Measurements from ENCODE around the gene LRRN4. TPM values are rescaled to one million over a fixed set of nuclear protein-coding genes. Genes with fewer than 3 reads are reported as not detected.
A peak's percentile ranks its signal among the peaks of the same experiment; 100 is the strongest.

Gene LRRN4
- polyA plus RNA-seq, 2 of the 4 experiments (the other 2 are of a cell fraction) = not detected

DNA sequence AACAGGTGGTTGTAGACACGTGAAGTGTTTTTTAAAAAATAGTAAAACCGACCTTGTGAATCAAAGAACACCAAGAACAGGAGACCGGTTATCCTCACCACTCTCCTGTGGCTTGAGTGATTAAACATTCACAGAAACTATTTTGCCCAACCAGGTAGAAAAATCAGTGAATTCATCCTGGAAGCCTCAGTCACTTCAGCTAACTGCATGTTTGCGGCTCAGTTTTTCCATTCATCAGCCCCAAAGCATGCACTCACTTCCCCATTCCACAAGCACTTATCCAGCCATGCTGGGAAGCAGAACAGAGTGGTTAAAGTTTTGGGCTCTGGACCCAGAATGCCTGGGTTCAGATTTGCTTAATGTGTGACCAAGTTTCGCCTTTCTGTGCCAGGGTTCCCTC, 2.4 kb downstream of the LRRN4 start:
- no peak overlapping the region for H3K4me3 ChIP-seq
- no peaks in the 10 kb centered on the region for H3K9me3 ChIP-seq
- TF ChIP-seq, protein P1, sequence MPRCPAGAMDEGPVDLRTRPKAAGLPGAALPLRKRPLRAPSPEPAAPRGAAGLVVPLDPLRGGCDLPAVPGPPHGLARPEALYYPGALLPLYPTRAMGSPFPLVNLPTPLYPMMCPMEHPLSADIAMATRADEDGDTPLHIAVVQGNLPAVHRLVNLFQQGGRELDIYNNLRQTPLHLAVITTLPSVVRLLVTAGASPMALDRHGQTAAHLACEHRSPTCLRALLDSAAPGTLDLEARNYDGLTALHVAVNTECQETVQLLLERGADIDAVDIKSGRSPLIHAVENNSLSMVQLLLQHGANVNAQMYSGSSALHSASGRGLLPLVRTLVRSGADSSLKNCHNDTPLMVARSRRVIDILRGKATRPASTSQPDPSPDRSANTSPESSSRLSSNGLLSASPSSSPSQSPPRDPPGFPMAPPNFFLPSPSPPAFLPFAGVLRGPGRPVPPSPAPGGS (IDR thresholded peaks at IDR 0.05) = no peak
- no peak for TF ChIP-seq SMC3 (IDR thresholded peaks at IDR 0.05)
- TF ChIP-seq ZSCAN20 (CRISPR knock-in tag; IDR thresholded peaks at IDR 0.05) = no peak
- no peak for TF ChIP-seq HDAC2 (IDR thresholded peaks at IDR 0.05)
- no peak for TF ChIP-seq RCOR1 (IDR thresholded peaks at IDR 0.05; ENCODE audit: low read depth, low read length)
- TF ChIP-seq MAFK (IDR thresholded peaks at IDR 0.05; ENCODE audit: partially characterized antibody) = no peak
- no peak for TF ChIP-seq CEBPB (IDR thresholded peaks at IDR 0.05)
- no peak for TF ChIP-seq EHF (CRISPR knock-in tag; IDR thresholded peaks at IDR 0.05)
- no peak for TF ChIP-seq HOXB13 (CRISPR knock-in tag; IDR thresholded peaks at IDR 0.05; ENCODE audit: low read depth)
- no peak for TF ChIP-seq NPAS2 (CRISPR knock-in tag; IDR thresholded peaks at IDR 0.05; ENCODE audit: borderline replicate concordance)
- TF ChIP-seq FOSB (CRISPR knock-in tag; IDR thresholded peaks at IDR 0.05) = no peak
- no peak for TF ChIP-seq POLR2A (IDR thresholded peaks at IDR 0.05; ENCODE audit: low read length)
- TF ChIP-seq, protein P2, sequence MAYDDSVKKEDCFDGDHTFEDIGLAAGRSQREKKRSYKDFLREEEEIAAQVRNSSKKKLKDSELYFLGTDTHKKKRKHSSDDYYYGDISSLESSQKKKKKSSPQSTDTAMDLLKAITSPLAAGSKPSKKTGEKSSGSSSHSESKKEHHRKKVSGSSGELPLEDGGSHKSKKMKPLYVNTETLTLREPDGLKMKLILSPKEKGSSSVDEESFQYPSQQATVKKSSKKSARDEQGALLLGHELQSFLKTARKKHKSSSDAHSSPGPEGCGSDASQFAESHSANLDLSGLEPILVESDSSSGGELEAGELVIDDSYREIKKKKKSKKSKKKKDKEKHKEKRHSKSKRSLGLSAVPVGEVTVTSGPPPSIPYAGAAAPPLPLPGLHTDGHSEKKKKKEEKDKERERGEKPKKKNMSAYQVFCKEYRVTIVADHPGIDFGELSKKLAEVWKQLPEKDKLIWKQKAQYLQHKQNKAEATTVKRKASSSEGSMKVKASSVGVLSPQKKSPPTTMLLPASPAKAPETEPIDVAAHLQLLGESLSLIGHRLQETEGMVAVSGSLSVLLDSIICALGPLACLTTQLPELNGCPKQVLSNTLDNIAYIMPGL (CRISPR knock-in tag; IDR thresholded peaks at IDR 0.05; ENCODE audit: borderline replicate concordance) = no peak
- TF ChIP-seq RNF2 (IDR thresholded peaks at IDR 0.05; ENCODE audit: borderline replicate concordance, low read depth) = no peak
- TF ChIP-seq MAZ (IDR thresholded peaks at IDR 0.05; ENCODE audit: borderline replicate concordance, low read depth, low read length) = no peak
- TF ChIP-seq MYC (IDR thresholded peaks at IDR 0.05; ENCODE audit: borderline replicate concordance, low read length) = no peak
- no peak for TF ChIP-seq PHF8 (IDR thresholded peaks at IDR 0.05; ENCODE audit: borderline replicate concordance, low read depth)
- H3K27ac ChIP-seq = no peak overlapping the region
- FAIRE-seq = no peak
- 88% methylated on average over 5 of the region's 5 CpGs for WGBS (ENCODE audit: missing lambda C conversion rate)
- ChIA-PET CTCF (no interaction called here), POLR2A (interaction anchor here (0.7 kb wide), 1 partner anchor 18 kb away, joined by 3 read pairs; no protein-coding TSS in a partner anchor)
- ATAC-seq = no peak
- peaks cover 4% of the 10 kb centered on the region; the same call in 2 of the 3 replicates for H3K4me1 ChIP-seq
- DNase-seq (ENCODE audit: low read depth in 1 of 2, low spot score in 1 of 2) = no peak
- peak overlapping the region; percentile 79; the same call in 1 of the 3 replicates for H3K4me2 ChIP-seq

DNA sequence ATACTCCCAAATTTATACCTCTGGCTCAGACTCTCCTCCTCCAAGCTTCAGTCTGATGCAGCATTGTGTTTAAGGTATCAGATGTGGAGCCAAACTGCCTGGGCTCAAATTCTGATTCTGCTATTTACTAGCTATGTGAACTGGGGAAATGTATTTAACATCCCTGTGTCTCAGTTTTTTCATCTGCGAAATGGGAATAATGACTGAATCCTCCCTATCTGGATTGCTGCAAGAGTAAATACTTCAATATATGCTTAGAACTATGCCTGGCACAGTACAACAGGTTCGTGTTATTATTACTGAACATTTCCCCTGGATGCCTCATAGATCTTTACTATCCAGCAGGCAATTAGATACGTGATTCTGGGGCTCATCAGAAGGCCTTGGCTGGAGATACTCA, 5.5 kb downstream of the LRRN4 start:
- WGBS (ENCODE audit: missing lambda C conversion rate) = 57% methylated on average over 3 of the region's 3 CpGs
- TF ChIP-seq MYC (IDR thresholded peaks at IDR 0.05; ENCODE audit: borderline replicate concordance, low read length) (no peak), ZFP36 (IDR thresholded peaks at IDR 0.05; ENCODE audit: borderline replicate concordance, partially characterized antibody) (no peak), JUN (IDR thresholded peaks at IDR 0.05) (no peak), CHD2 (IDR thresholded peaks at IDR 0.05; ENCODE audit: low read length, partially characterized antibody) (no peak), HOXB13 (CRISPR knock-in tag; IDR thresholded peaks at IDR 0.05; ENCODE audit: low read depth) (no peak), ZNF302 (CRISPR knock-in tag; IDR thresholded peaks at IDR 0.05) (no peak), SREBF2 (IDR thresholded peaks at IDR 0.05) (no peak), EP300 (IDR thresholded peaks at IDR 0.05) (no peak), EHMT2 (IDR thresholded peaks at IDR 0.05; ENCODE audit: low read depth) (no peak), POLR2A (IDR thresholded peaks at IDR 0.05; ENCODE audit: low read length) (no peak), HDAC2 (IDR thresholded peaks at IDR 0.05) (no peak), TP53 (CRISPR knock-in tag; IDR thresholded peaks at IDR 0.05) (no peak), CHD4 (IDR thresholded peaks at IDR 0.05; ENCODE audit: borderline replicate concordance) (no peak), ZC3H11A (IDR thresholded peaks at IDR 0.05) (no peak), FOXS1 (CRISPR knock-in tag; IDR thresholded peaks at IDR 0.05) (no peak), HEYL (CRISPR knock-in tag; IDR thresholded peaks at IDR 0.05) (no peak), FOSL2 (IDR thresholded peaks at IDR 0.05) (no peak), FOSL2 (CRISPR knock-in tag; IDR thresholded peaks at IDR 0.05) (no peak)
- TF ChIP-seq, protein P1 (IDR thresholded peaks at IDR 0.05) = no peak
- TF ChIP-seq, protein P3, sequence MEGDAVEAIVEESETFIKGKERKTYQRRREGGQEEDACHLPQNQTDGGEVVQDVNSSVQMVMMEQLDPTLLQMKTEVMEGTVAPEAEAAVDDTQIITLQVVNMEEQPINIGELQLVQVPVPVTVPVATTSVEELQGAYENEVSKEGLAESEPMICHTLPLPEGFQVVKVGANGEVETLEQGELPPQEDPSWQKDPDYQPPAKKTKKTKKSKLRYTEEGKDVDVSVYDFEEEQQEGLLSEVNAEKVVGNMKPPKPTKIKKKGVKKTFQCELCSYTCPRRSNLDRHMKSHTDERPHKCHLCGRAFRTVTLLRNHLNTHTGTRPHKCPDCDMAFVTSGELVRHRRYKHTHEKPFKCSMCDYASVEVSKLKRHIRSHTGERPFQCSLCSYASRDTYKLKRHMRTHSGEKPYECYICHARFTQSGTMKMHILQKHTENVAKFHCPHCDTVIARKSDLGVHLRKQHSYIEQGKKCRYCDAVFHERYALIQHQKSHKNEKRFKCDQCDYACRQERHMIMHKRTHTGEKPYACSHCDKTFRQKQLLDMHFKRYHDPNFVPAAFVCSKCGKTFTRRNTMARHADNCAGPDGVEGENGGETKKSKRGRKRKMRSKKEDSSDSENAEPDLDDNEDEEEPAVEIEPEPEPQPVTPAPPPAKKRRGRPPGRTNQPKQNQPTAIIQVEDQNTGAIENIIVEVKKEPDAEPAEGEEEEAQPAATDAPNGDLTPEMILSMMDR (IDR thresholded peaks at IDR 0.05) = no peak
- TF ChIP-seq, protein P4, sequence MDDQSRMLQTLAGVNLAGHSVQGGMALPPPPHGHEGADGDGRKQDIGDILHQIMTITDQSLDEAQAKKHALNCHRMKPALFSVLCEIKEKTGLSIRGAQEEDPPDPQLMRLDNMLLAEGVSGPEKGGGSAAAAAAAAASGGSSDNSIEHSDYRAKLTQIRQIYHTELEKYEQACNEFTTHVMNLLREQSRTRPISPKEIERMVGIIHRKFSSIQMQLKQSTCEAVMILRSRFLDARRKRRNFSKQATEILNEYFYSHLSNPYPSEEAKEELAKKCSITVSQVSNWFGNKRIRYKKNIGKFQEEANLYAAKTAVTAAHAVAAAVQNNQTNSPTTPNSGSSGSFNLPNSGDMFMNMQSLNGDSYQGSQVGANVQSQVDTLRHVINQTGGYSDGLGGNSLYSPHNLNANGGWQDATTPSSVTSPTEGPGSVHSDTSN (IDR thresholded peaks at IDR 0.05) = no peak
- DNase-seq (ENCODE audit: low read depth in 1 of 2, low spot score in 1 of 2) (no peak), FAIRE-seq (no peak), ATAC-seq (no peak)
- H3K9me3 ChIP-seq = no peaks in the 10 kb centered on the region
- POLR2A ChIA-PET = no interaction called here
- H3K27ac ChIP-seq = no peak overlapping the region
- CTCF ChIA-PET = interaction anchor here (1.4 to 2.9 kb wide), 2 partner anchors 9 to 14 kb away, joined by 3 to 13 read pairs; no protein-coding TSS in a partner anchor
- no peak overlapping the region for H3K4me2 ChIP-seq
- H3K4me1 ChIP-seq = peaks cover 4% of the 10 kb centered on the region; the same call in 2 of the 3 replicates
- H3K4me3 ChIP-seq = no peak overlapping the region

Data from A549 (cell line).